ENCODE data around the gene PNMT.

- no peak for TF ChIP-seq FOXM1 (IDR thresholded peaks at IDR 0.05; ENCODE audit: borderline replicate concordance, low read depth)
- no peak for TF ChIP-seq CEBPB (IDR thresholded peaks at IDR 0.05)
Observed at GRCh38 chr17:39701784-39702422, 33.6 kb downstream of the PNMT start.
